IPS-11a (cell line): ENCODE data around the gene PPARD.
"Not testable (repeated sequence)": the region's sequence is repeated elsewhere in the genome, so short reads cannot be mapped to it uniquely, and the experiment has no call there.

Experiments
- H3K4me3 ChIP-seq: one replicate; pipeline ENCODE4 v1.5.1; 2013; ENCODE audit warnings: low read depth, low read length, control low read depth

The PPARD gene

DNA sequence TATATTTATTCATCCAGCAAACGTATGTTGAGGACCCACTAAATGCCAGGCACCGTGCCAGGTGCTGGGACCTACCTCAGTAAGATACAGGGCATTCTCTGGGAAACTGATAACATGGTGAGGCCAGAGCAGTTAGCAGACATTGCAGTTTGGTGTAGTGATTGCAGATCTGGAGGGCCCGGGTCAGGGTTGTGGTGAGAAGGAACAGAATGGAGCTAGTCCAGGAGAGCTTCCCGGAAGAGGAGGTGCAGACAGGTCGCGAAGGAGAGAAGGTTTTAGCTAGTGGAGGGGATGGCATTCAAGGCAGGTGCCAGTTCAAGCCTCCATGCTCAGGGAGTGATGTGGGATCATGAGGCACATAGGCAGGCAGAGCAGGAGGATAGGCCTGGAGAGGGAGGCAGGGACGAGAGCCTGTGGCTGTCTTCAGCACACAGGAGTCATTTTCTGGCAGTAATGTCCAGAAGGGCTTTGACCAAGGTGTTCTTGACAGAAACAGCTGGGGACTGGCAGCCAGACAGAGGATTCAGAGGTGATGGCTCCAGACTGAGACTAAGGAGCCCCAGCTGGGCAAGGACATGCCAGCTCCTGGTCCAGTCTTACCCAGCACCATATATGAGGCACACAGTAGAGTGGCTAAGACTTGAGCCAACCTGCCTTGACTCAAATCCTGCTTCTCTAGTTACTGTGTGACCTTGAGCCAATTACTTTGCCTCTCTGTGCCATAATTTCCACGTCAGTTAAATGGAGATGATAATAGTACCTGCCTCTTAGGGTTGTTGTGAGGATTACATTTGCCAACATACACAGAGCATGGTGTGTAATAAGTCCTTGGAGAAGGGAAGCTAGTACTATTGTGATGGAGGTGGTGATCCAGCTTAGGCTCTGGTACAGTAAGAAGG is 61.4 kb downstream of the PPARD start:
- H3K4me3 ChIP-seq, result no peak overlapping the region

DNA sequence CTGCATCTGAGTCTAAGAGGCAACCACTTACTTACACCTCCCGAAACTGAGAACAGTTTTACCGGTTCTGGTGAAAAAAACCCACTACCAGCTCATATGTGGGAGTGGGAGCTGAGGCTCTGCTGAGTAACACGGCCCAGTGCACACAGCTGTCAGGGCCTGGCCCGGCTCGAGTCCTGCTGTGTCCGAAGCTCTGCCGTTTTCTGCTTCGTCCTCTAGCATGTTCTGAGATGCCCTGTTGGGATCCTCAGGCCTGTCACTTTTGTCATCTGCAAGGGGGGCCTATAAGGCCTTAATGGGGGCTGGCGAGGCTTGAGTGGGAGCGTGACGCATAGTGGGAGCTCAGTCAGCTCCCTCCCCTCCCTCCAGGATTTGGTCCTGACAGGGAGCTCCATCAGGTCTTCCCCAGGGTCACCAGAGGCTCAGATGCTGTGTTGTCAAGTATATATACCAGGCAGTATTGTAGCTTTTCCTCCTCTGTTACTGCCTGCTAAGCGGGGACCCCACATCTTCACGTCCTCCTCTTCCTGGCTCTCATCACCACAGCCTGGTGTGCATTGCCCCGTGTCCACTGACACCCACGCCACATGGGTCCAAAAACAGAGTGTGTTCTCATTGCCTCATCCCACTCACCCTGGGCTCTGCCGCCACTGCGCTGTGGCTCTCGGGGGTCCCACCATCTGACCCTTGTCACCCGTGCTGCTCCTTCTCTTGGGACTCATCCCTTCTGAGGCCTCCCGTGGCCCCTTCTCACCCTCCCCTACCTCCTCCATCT is 64.5 kb downstream of the PPARD start:
- H3K4me3 ChIP-seq, result no peak overlapping the region

DNA sequence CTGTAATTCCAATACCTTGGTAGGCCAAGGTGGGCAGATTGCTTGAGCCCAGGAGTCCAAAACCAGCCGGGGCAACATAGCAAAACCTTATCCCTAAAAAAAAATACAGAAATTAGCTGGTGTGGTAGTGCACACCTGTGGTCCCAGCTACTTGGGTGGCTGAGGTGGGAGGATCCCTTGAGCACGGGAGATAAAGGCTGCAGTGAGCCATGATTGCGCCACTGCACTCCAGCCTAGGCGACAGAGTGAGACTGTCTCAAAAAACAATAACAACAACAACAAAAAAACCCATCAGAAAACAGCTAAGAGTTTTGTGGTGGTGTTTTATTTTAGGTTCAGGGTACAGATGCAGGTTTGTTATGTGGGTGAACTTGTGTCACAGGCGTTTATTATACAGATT is 66.9 kb downstream of the PPARD start:
- H3K4me3 ChIP-seq, result no peak overlapping the region

DNA sequence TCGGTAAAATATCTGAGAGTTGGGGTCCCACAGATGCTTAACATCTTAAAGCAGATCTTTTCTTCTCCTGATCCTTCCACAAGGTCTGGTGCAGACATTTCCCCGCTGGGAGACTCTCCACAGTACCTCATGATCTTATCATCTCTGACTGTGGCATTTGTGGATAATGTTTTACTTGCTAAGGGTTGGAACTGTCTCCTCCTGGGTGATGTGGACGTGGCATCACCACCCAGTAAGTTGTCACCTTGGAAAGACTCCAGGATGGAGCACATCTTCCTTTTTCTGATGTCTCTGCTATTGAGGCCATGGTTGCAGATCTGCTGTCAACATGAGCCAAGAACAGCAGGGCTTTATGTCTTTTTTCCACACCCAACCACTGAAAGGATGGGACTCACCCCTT is 67.8 kb downstream of the PPARD start:
- no peak overlapping the region for H3K4me3 ChIP-seq

DNA sequence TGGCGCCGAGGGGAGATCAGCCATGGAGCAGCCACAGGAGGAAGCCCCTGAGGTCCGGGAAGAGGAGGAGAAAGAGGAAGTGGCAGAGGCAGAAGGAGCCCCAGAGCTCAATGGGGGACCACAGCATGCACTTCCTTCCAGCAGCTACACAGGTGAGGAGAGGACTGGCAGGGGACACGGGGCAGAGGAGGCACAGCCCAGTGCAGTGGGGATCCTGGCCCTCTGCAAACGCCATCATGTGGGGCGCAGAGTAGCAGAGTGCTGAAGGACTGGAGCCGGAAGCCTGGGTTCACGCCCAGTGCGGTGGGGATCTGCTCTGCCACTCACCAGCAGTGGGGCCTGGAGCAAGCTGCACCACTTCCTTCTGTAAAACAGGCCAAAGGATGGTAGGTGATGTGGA is 68.7 kb downstream of the PPARD start:
- no peak overlapping the region for H3K4me3 ChIP-seq

DNA sequence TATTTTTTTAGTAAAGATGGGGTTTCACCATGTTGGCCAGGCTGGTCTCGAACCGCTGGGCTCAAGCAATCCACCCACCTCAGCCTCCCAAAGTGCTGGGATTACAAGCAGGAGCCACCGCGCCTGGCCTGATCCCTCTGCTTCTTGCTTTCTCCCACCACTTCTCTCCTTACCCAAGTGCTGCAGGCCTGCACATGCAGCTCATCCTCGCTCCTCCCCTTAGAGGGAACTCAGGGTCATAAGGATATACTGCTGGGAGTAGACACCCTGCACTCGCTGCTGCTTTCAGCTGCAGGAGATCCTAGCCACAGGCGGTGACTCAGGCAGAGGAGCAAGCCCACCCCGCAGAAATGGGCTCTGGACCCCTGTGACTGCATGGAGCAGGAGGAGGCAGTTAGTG is 69.7 kb downstream of the PPARD start:
- H3K4me3 ChIP-seq, result no peak overlapping the region

DNA sequence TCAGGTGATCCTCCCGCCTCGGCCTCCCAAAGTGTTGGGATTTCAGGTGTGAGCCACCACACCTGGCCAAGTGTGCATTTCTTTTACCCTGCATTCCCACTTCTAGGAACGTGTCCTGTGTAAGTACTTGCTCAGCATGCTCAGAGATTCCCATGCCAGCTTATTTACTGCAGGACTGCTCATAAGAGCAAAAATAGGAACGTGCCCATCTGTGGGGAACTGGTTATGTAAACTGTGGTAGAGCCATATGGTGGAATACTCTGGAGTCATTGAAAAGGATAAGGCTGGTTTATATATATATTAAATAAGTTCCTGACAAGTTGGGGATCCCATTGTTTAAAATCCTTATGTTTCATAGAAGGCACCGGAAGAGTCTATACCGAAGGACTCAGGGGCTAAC is 71.6 kb downstream of the PPARD start:
- H3K4me3 ChIP-seq, result no peak overlapping the region

DNA sequence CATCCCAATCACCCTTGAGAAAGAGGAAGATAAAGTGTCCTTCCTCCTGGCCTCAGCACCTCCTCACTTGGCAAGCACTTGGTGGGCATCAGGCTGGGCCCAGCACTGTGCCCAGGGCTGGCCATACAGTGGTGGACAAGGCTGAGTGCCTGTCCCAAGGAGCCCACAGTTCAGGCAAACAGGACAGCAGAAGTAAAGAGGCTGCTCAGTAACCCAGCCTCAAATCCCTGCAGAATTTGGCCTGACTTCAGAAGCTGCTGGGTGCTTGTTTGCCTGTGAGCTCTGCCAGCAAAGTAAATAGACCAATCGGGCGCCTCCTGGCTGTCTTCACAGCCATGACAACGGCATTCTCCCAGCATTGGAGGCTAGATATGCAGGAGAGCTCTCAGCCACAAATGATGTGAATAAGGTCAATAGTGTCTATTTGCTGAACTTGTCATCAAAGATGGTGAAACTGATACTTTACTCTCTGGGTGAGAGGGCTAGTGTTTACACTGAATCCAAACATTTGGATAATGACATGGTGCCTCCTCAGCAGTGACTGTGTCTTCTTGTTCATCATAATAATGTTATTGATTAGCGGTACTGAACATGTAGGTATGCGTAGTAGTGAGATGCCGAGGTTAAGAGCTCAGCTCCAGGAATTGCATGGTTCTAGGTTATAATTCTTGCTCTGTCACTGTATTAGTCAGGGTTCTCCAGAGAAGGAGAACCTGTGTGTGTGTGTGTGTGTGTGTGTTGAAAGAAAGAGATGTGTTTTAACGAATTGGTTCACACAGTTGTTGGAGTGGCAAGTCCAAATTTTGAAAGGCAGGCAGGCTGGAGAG is 72.9 kb downstream of the PPARD start:
- H3K4me3 ChIP-seq, result no peak overlapping the region

DNA sequence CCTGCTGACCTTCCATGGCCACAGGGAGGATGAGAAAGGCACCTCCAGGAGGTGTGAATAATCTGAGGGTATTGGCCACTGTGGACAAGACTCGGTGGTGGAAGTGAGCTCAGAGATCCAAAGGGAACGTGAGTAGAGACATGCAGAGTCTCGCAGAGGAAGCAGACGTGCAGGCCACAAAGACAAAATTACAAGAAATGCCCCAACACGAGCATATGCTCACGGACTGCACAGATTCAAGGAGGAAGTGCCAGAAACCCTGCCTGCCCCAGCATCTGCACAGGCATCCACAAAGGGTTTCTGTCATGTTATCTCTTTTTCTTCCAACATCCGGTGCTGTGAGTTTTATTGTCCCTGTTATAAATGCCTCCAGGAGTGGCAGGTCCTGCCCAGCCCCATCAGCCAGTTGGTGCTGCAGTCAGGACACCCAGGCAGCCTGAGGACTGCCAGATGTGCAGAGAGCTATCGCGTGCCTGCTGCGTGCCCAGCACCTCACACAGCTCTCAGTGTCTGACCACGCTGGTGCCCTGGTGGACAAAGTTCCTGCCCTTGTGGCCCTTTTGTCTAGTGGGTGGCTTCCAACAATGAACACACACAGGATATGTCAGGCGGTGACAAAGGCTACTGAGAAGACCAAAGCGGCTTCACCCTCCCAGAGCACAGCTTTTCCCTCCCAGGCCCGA is 75.8 kb downstream of the PPARD start:
- H3K4me3 ChIP-seq, result no peak overlapping the region

DNA sequence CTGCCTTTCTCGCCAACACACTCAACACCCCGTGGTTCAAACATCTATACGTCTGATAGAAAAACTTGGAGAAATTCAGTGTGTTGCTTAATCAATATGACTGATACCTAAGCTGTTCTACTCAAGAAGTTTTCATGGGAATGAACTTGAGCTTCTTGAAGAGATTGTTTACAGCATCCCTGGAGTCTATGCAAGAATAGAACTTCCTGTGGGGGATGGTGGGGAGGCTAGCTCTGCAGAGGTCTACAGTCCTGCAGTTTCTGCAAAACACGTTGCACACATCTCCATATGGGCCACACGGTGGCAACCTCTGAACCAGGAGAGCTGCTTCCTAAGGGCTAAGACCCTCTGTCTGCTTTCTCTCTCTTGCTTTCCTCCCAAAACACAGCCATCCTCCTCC is 77.1 kb downstream of the PPARD start:
- H3K4me3 ChIP-seq, result no peak overlapping the region

DNA sequence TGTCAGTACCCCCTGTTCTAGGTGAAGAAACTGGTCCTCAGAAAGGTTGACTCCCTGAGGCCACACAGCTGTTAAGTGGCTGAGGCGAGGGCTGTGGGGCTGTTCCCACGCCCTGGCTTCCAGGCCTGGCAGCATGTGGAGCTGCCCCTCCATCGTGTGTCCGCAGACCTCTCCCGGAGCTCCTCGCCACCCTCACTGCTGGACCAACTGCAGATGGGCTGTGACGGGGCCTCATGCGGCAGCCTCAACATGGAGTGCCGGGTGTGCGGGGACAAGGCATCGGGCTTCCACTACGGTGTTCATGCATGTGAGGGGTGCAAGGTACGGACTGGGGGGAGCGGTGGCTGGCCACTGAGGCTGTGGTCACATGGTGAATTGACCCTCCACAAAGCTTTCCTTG is 77.6 kb downstream of the PPARD start:
- no peak overlapping the region for H3K4me3 ChIP-seq

DNA sequence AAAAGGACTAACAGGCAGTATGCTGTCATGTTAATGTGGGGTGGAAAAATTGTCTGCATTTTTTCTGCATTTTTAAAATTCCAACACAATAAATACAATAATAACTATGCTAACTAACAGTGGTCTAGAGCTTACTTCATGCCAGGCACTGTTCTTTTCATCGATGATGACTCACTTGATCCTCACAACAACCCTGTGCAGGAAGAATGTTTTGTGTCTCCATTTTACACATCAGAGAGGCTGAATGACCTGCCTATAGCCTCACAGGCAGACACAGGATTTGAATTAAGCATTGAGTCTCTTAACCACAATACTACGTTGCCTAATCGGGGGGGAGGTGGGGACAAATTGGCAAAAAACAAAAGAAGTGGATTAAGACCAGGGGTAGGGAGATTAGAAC is 82.9 kb downstream of the PPARD start:
- no peak overlapping the region for H3K4me3 ChIP-seq

DNA sequence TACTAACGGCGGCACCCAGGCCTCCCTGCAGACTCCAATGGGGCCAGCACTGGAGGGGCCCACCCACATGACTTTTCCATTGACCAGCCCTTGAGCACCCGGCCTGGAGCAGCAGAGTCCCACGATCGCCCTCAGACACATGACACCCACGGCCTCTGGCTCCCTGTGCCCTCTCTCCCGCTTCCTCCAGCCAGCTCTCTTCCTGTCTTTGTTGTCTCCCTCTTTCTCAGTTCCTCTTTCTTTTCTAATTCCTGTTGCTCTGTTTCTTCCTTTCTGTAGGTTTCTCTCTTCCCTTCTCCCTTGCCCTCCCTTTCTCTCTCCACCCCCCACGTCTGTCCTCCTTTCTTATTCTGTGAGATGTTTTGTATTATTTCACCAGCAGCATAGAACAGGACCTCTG is 83.7 kb downstream of the PPARD start:
- H3K4me3 ChIP-seq, result no peak overlapping the region

DNA sequence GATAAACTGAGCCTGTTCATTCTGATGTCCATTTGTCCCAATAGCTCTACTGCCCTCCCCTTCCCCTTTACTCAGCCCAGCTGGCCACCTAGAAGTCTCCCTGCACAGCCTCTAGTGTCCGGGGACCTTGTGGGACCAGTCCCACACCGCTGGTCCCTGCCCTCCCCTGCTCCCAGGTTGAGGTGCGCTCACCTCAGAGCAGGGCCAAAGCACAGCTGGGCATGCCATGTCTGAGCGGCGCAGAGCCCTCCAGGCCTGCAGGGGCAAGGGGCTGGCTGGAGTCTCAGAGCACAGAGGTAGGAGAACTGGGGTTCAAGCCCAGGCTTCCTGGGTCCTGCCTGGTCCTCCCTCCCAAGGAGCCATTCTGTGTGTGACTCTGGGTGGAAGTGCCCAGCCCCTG is 85.1 kb downstream of the PPARD start:
- no peak overlapping the region for H3K4me3 ChIP-seq

DNA sequence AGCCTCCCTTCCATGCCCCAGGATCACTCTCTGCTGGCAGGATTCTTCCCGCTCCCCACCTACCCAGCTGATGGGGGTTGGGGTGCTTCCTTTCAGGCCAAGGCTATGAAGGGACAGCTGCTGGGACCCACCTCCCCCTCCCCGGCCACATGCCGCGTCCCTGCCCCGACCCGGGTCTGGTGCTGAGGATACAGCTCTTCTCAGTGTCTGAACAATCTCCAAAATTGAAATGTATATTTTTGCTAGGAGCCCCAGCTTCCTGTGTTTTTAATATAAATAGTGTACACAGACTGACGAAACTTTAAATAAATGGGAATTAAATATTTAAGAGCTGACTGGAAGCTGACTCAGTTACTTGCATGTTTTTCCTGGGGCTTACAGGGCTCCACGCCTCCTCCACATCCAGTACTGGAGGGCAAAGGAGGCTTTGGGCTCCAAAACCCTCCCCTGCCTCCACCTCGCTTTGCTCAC is 85.5 kb downstream of the PPARD start:
- no peak overlapping the region for H3K4me3 ChIP-seq

DNA sequence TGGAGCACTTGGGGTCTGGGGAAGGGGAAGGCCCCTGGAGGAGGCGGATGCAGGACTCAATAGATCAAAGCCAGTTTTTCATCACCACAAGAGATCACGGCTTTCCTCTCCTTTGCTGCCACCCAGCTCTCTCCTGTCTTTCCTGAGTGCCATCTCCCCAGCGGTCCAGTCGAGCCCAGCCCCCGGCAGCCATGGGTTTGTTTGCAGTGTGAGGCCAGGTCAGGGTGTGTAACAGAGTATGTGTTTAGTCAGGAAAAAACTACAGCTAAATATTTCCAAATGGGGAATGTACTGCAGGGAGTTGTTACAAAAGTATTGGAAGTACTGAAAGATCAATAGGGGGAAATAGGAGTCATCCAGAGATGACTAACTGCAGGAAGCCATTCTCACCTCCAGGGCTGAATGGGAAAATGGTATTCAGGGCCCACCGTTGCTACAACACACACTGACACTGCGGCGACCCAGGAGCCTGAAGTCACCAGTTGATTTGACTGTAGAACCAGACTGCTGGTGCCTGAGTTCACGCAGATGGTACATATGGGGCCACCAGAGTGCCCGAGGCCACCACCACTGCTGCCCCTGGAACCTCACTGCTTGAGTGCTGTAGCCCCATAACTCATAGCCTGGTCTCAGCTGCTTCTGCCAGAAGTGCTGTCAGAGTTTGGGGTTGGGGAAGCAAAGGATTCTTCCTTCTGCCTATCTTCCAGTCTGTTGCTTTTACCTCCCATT is 86.2 kb downstream of the PPARD start:
- H3K4me3 ChIP-seq, result no peak overlapping the region

DNA sequence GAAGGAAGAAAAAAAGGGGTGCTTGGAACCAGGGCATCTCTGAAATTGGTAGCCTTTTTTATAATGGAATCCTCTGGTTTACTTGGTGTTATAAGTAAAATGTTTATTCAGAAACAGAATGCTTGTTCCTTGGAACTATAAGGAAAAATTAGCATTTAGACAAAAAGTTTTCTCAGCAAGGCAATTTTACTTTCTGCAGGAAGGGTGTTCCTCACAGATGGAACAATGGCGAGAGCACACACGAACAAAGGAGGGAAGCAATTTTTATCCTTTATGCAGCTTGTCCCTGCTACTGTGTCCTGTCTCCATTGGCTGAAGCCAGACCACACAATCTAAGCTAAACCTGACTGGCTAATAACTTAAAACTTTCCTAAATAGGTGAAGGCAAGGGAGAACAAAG is 87.1 kb downstream of the PPARD start:
- H3K4me3 ChIP-seq, result no peak overlapping the region

DNA sequence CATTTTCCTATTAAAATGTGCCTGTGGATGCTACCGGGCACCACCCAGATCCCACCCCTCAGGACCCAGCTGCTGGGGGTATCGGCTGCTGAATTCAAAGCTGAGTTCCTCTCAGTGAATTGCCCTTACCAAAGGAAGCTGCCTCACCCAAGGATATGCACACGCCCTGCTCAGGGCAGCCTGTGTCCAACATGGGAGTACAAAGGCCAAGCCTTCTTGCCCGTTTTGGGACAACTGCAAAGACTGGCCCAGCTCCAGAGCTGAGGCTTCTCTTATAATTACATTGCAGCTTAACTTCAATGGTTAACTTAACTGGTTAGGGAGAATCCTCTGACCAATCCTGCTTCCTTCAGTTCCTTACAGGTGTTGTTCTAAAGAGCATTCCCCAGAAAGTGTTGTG is 89.9 kb downstream of the PPARD start:
- H3K4me3 ChIP-seq, result no peak overlapping the region

DNA sequence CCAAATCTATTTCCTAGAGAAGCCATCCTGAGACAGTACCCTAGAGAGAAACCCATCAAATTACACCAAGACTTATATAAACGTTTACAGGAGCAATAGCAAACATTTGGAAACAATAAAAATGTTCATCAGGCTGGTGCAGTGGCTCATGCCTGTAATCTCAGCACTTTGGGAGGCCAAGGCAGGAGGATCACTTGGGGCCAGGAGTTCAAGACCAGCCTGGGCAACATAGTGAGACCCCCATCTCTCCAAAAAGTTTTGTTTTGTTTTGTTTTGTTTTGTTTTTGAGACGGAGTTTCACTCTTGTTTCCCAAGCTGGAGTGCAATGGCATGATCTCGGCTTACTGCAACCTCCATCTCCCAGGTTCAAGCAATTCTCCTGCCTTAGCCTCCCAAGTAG is 90.3 kb downstream of the PPARD start:
- not testable (repeated sequence) for H3K4me3 ChIP-seq
